D721Med (cell line): ENCODE data around the gene ADCY5.
A peak's percentile ranks its signal among the peaks of the same experiment; 100 is the strongest.

Experiments used
- DNase-seq: peaks from one replicate; pipeline ENCODE4 v3.0.0; 2011; ENCODE audit warnings: low spot score; ENCODE audit not compliant: insufficient read length
- FAIRE-seq: peaks from 2 replicates; lab custom pipeline; 2011; peaks lifted over from hg19 to GRCh38; lab: Jason Lieb, UNC
- CTCF ChIP-seq: IDR thresholded peaks from 2 replicates; pipeline ENCODE4 v1.5.1; 2012; ENCODE audit warnings: mild to moderate bottlenecking, control low read depth; ENCODE audit not compliant: insufficient read depth; ENCODE audit errors: missing control alignments

Gene ADCY5

DNA sequence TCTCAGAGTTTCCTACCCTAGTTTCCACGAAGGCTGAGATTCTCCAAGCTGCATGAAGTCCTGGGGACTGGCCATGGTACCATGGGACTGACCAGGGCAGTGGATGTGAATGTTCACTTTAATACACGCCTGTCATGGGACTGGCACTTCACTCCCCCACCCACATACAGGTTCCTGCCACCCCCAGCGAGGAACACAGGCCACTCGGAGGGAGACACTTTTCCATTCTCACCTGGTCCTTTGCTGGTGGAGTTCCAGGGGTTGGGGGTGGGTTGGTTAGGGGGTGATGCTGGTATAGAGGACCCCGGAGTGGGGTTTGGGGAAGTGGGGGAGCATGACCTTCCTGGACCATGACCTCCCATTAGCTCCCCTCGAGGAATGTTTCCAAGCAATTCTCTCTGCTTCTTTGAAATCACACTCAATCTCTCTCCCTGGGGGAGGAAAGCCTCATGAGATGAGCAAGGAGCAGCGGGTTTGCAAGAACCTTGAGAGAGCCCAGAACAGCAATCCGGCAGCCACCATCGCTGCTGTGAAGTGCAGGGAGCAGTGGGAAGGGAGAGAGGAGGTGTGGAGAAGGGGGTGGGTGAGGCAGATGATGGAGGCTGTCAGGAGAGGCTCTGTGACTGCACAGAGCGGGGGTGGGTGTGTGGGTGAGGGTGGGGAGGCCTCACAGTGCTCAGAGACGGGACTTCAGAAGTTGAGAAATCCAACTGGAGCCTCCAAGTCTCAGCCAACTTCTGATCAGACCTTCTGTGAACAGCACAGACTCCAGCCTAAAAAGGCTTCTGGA is 69.7 kb downstream of the ADCY5 start:
- DNase-seq (no peak), FAIRE-seq (no peak)
- TF ChIP-seq CTCF, result no peak

DNA sequence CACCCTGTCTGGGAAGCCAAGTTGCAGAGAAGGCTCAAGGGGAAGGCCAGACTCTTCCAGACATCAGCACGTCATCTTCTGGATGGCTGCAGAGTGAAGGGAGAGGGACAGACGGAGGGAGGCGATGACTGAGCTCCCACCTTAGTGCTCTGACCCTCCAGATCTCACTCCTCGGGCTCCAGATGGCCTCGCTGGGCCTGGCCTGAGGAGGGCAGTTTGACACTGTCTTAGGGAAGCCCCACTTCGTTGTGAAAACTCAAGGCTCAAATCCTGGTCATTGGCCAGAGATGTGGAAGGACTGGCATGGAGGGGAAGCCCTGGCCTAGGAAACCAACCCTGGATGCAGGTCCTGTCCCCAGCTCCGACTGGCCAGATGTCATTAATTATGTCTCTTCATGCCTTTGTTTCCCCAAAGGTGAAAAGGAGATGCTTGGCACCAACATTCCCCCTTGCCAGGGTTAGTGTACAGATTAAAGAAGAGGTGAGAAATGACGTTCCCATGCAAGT is 70.4 kb downstream of the ADCY5 start:
- DNase-seq (no peak), FAIRE-seq (no peak)
- TF ChIP-seq CTCF, result no peak

GRCh38 chr3:123377243-123377740 is 71.6 kb downstream of the ADCY5 start:
- no peak for TF ChIP-seq CTCF
- no peak for FAIRE-seq
- DNase-seq, result no peak

GRCh38 chr3:123376451-123377242 is 72.2 kb downstream of the ADCY5 start:
- no peak for TF ChIP-seq CTCF
- FAIRE-seq (no peak), DNase-seq (no peak)

GRCh38 chr3:123375014-123375940 is 73.6 kb downstream of the ADCY5 start:
- FAIRE-seq (no peak), DNase-seq (no peak)
- TF ChIP-seq CTCF, result peak; percentile 32

- no peak for TF ChIP-seq CTCF
- FAIRE-seq (no peak), DNase-seq (no peak)
These were observed 74.9 kb downstream of the ADCY5 start for GRCh38 chr3:123374016-123374415.
